ENCODE results near the gene PALD1. TPM values are rescaled to one million over a fixed set of nuclear protein-coding genes. Genes with fewer than 3 reads are reported as not detected.
"Not testable (repeated sequence)": the region's sequence is repeated elsewhere in the genome, so short reads cannot be mapped to it uniquely, and the experiment has no call there.

PALD1 gene
- total RNA-seq, 2 experiments from 2014 or later, result 0.41 to 0.48 TPM

DNA sequence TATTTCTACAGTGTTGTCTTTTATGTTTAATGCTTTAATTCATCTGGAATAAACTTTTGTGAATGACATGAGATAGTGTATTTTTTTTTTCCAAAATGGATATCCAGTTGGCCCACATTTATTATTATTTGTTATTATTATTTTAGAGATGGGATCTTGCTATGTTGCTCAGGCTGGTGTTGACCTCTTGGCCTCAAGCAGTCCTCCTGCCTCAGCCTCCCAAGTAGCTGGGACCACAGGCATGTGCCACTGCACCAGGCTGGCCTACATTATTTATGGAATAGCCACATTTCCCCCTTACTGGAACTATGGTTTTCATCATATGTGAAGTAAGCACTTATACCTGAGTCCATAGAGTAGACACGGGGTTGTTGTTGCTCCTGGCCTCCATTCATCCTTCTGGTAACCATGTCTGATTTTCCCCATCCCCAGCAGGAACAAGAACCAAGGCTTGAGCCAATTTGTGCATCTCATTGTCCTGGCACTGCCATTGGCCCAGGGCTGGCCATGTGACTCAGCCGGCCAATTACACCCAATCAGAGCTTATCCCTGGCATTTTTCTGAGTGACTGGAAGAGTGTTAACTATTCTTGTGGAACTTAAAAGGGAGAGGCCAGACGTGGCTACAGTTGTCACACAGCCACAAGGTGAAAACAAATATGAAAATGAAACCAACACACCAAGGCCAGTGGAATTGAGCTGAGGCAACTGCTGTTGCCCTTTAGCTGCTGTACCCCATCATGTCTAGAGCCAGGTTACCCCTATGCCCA lies 100.9 kb downstream of the PALD1 start:
- Mint-ChIP-seq H3K9me3 (no peaks in the 10 kb centered on the region), H3K4me3 (peak overlapping the region; percentile 24), H3K27me3 (no peaks in the 10 kb centered on the region), H3K27ac (peak overlapping the region; percentile 75), H3K4me1 (ENCODE audit: low read depth) (peaks cover 43% of the 10 kb centered on the region), H3K36me3 (no peaks in the 10 kb centered on the region)
- intact Hi-C loops (cut with micrococcal nuclease), result loop anchor here (2.0 to 10.0 kb wide), 4 partner anchors 77 to 1185 kb away; partner anchors contain the start of gene PPA1
- DNase-seq, result peak; percentile 28
- CTCF ChIA-PET, result no interaction called here
- POLR2A ChIA-PET, result interaction anchor here (0.7 to 1.6 kb wide), 3 partner anchors 77 to 253 kb away, joined by 3 to 4 read pairs (median 3); no protein-coding TSS in a partner anchor

DNA sequence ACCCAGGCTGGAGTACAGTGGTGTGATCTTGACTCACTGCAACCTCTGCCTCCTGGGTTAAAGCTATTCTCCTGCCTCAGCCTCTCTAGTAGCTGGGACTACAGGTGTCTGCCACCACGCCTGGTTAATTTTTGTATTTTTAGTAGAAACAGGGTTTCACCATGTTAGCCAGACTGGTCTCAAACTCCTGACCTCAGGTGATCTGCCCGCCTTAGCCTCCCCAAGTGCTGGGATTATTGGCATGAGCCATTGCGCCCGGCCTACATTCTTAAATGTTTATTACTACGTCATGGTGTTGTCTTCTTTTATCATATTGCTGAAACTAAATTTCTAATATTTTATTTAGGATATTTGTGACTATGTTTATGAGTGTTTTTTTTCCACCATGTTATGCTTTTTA lies 102.6 kb downstream of the PALD1 start:
- H3K4me3 Mint-ChIP-seq; POLR2A ChIA-PET; CTCF ChIA-PET; DNase-seq; H3K36me3 Mint-ChIP-seq; H3K27ac Mint-ChIP-seq; H3K27me3 Mint-ChIP-seq; H3K9me3 Mint-ChIP-seq; intact Hi-C loops (cut with micrococcal nuclease): not testable (repeated sequence)
- peaks cover 38% of the 10 kb centered on the region for H3K4me1 Mint-ChIP-seq (ENCODE audit: low read depth)

DNA sequence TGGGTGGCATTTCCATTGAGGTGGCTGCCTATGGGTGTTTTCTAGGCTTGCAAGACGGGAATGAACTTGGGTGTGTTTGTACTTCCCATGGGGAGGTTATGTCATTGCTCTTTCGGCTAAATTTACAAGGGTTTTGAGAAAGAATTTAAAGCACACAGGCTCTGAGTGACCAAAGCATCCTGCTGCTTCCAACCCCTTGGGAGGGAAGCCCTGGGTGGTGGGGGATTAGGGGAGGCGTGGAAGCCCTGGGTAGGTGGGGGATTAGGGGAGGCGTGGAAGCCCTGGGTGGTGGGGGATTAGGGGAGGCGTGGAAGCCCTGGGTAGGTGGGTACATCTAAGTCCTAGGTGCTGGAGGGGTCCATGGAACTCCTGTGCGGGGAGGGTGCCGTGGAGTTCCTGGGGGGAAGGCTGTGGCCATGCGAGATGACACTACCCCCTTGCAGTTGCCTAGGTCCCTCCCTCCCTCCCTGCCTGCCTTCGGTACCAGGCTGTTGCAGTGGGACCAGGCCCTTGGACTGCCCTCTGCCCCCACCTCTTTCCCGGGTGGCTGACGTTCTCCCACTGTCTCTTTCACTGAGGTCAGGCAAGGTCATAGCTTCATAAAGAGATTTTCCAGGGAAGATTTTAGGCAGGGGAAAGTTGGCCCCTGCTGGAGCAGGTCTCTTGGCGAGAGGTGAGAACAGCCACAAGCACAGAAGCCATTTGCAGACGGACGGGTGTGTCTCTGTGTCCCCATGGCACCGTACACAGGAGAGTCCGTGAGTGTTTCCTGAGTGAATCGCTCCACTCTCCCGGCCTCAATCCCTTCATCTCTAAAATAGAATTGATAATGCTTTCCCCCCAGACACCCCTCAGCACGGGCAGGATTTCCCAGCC lies 104.5 kb downstream of the PALD1 start:
- POLR2A ChIA-PET, result no interaction called here

DNA sequence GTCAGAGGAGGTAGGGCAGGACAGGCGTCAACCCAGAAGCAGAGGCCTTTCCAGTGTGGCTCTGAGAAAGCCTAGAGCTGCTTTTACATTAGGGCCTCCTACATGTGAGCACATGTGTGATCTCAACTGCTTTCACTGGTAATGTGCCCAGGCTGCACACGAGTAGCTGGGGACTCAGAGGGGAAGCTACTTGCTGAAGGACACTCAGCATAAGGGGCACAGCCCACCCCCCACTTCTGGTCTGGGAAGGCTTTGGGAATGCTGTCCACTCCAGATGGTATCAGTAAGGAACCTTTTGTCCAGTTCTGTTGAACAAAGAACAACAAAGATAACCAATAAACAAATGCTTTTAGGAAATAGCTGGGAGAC lies 105.1 kb downstream of the PALD1 start:
- Mint-ChIP-seq H3K27ac (no peak overlapping the region), H3K36me3 (no peaks in the 10 kb centered on the region), H3K4me3 (no peak overlapping the region), H3K4me1 (ENCODE audit: low read depth) (peaks cover 31% of the 10 kb centered on the region), H3K27me3 (peaks cover 2% of the 10 kb centered on the region), H3K9me3 (no peaks in the 10 kb centered on the region)
- CTCF ChIA-PET, result interaction anchor here (0.7 to 1.2 kb wide), 3 partner anchors 35 to 114 kb away, joined by 3 to 5 read pairs (median 3); no protein-coding TSS in a partner anchor
- intact Hi-C loops (cut with micrococcal nuclease), result no loop called here
- DNase-seq, result no peak
- POLR2A ChIA-PET, result no interaction called here

More for the DNA sequence above, 104.5 kb downstream of the PALD1 start:
- no peaks in the 10 kb centered on the region for H3K27me3 Mint-ChIP-seq
- H3K4me1 Mint-ChIP-seq (ENCODE audit: low read depth), result peaks cover 35% of the 10 kb centered on the region
- no peak overlapping the region for H3K4me3 Mint-ChIP-seq
- CTCF ChIA-PET, result interaction anchor here (1.1 to 1.2 kb wide), 2 partner anchors 36 to 74 kb away, joined by 3 to 5 read pairs; no protein-coding TSS in a partner anchor
- DNase-seq, result no peak
- intact Hi-C loops (cut with micrococcal nuclease), result no loop called here
- no peak overlapping the region for H3K27ac Mint-ChIP-seq
- H3K36me3 Mint-ChIP-seq, result no peaks in the 10 kb centered on the region
- H3K9me3 Mint-ChIP-seq, result no peaks in the 10 kb centered on the region

DNA sequence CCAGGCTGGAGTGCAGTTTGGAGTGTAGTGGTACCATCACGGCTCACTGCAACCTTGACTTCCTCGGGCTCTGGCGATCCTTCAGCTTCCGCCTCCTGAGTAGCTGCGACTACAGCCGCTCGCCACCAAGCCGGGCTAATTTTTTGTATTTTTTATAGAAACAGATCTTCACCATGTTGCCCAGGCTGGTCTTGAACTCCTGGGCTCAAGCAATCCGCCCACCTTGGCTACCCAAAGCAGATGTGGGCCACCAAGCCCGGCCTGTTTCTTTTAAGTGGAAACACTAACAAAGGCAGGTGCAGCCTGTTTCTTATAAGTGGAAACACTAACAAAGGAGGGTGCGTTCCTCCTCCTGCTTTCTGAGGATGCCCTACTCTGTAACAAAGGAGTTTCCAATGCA lies 105.8 kb downstream of the PALD1 start:
- H3K27ac Mint-ChIP-seq, result no peak overlapping the region
- no peak for DNase-seq
- no peaks in the 10 kb centered on the region for H3K36me3 Mint-ChIP-seq
- peaks cover 8% of the 10 kb centered on the region for H3K27me3 Mint-ChIP-seq
- H3K4me3 Mint-ChIP-seq, result no peak overlapping the region
- ChIA-PET POLR2A (no interaction called here), CTCF (interaction anchor here (0.7 to 1.3 kb wide), 4 partner anchors 35 to 115 kb away, joined by 3 to 5 read pairs (median 3); no protein-coding TSS in a partner anchor)
- no peaks in the 10 kb centered on the region for H3K9me3 Mint-ChIP-seq
- peaks cover 25% of the 10 kb centered on the region for H3K4me1 Mint-ChIP-seq (ENCODE audit: low read depth)
- intact Hi-C loops (cut with micrococcal nuclease), result no loop called here

DNA sequence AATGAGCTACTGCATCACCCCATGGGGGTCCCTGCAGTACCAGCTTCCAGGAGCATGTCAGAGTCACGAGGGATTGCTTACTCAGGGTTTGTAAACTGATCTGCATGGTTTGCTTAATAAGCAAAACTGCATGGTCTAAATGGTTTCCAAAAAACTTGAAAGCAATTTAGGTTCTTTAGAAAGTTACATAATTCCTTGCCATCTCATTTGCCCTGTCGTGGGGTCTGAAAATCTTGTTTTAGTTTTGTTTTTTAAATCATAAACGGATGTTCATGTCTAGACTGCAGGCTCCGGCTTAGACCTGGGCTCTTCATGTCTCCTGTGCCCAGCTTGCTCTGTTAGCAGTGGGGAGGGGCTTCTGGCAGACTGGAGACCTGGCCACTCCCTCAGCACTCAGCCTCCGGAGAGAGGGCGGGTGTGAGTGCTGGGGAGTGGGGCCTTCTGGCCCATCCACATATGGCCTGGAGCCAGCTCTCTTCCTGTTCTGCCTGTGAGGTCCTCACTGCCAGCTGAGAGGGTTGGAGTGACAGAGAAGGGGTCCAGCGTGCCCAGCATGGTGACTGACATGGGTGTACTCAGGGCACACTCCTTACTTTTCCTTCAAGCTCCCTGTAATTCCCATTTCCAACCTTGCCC lies 106.5 kb downstream of the PALD1 start:
- ChIA-PET CTCF (interaction anchor here (0.7 to 1.3 kb wide), 2 partner anchors 29 to 36 kb away, joined by 3 read pairs; no protein-coding TSS in a partner anchor), POLR2A (interaction anchor here (0.9 kb wide), 1 partner anchor 18 kb away, joined by 3 read pairs; no protein-coding TSS in a partner anchor)
- peaks cover 13% of the 10 kb centered on the region for H3K27me3 Mint-ChIP-seq
- H3K36me3 Mint-ChIP-seq, result no peaks in the 10 kb centered on the region
- no peaks in the 10 kb centered on the region for H3K9me3 Mint-ChIP-seq
- H3K27ac Mint-ChIP-seq, result no peak overlapping the region
- no peak overlapping the region for H3K4me3 Mint-ChIP-seq
- peaks cover 18% of the 10 kb centered on the region for H3K4me1 Mint-ChIP-seq (ENCODE audit: low read depth)
- intact Hi-C loops (cut with micrococcal nuclease), result no loop called here
- no peak for DNase-seq

DNA sequence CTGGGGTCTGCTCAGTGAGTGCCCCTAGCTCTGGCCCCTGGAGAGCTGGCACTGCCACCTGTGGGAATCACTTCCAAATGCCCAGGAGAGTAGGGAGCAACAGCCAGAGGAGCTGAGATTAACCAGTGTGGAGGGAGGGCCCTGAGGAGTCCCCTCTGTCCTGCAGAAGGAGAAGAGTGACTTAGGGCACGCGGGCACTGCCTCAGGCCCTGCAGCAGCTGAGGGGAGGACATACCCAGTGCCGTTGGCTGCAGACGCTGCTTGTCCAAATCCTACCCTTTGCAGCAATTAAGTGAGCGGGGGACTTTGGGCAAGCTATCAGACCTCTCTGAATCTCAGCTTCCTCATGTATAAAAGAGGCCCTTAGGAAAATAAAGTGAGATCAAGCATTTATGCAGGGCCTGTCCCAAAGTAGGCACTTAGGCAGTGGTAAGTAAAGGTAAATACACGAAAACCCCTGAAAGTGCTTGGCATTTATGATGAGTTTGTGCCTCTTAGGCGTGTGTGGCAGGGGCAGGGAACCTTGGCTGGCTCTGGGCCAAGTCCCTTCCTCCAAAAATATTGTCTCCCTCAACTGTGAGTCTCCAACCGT lies 107.1 kb downstream of the PALD1 start:
- Mint-ChIP-seq H3K27ac (no peak overlapping the region), H3K36me3 (no peaks in the 10 kb centered on the region), H3K4me1 (ENCODE audit: low read depth) (peaks cover 17% of the 10 kb centered on the region), H3K27me3 (peaks cover 16% of the 10 kb centered on the region), H3K9me3 (no peaks in the 10 kb centered on the region), H3K4me3 (no peak overlapping the region)
- DNase-seq, result no peak
- intact Hi-C loops (cut with micrococcal nuclease), result loop anchor here (2.0 kb wide), 1 partner anchor 33 kb away; no protein-coding TSS in a partner anchor
- ChIA-PET POLR2A (interaction anchor here (0.9 kb wide), 1 partner anchor 18 kb away, joined by 3 read pairs; no protein-coding TSS in a partner anchor), CTCF (interaction anchor here (0.6 to 1.3 kb wide), 3 partner anchors 14 to 37 kb away, joined by 3 read pairs; no protein-coding TSS in a partner anchor)

DNA sequence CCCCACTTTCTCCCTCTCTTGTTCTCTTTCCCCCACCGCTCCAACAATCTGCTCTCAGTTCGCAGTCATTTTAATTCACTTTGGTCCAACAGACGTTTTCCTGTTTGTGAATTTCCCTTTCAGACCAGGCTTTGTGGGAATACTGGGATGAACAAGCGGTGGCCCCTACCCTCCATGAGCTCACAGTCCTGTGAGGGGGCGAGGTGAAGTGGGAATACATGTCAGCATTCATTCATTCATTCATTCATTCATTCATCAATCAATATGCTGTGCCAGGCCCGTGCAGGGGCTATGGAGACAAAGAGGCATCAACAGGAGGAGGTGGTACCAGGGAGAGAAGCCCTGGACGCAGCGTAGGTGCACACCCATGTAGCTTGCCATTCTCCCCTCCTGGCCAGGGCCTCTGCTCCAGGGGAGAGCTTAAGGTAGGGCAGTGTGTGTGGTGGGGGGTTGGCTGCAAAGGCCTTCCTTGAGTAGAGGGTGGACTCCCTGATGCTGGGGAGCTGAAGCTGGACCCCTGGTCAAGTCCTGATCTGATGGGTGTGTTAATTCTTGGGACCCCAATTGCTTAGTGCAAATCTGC lies 107.9 kb downstream of the PALD1 start:
- ChIA-PET CTCF (interaction anchor here (0.6 to 1.2 kb wide), 2 partner anchors 15 to 172 kb away, joined by 3 read pairs; no protein-coding TSS in a partner anchor), POLR2A (interaction anchor here (0.5 kb wide), 1 partner anchor 26 kb away, joined by 4 read pairs; no protein-coding TSS in a partner anchor)
- no peak overlapping the region for H3K27ac Mint-ChIP-seq
- intact Hi-C loops (cut with micrococcal nuclease), result loop anchor here (2.0 kb wide), 1 partner anchor 32 kb away; no protein-coding TSS in a partner anchor
- no peaks in the 10 kb centered on the region for H3K9me3 Mint-ChIP-seq
- no peaks in the 10 kb centered on the region for H3K36me3 Mint-ChIP-seq
- H3K4me3 Mint-ChIP-seq, result no peak overlapping the region
- no peak for DNase-seq
- H3K4me1 Mint-ChIP-seq (ENCODE audit: low read depth), result peaks cover 17% of the 10 kb centered on the region
- peaks cover 21% of the 10 kb centered on the region for H3K27me3 Mint-ChIP-seq

DNA sequence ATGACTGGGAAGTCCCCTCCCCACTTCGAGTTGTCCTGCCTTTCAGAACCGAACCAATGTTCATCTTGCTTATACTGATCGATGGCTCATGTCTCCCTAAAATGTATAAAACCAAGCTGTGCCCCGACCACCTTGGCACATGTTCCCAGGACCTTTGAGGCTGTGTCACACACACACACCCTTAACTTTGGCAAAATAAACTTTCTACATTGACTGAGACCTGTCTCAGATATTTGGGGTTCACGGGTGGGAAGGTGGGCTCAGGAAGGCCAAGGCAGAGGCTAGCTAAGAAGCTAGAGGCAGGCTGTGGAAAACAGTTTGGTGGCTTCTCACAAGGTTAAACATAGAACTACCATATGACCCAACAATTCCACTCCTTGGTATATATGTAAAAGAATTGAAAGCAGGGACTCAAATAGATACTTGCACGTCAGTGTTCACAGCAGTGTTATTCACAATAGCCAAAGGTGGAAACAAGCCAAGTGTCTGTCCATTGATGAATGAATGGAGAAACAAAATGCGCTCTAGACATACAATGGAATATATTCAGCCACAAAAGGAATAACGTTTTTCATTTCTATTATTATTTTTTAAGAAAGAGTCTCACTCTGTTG lies 108.6 kb downstream of the PALD1 start:
- Mint-ChIP-seq H3K4me1 (ENCODE audit: low read depth) (peaks cover 17% of the 10 kb centered on the region), H3K27me3 (peaks cover 21% of the 10 kb centered on the region), H3K4me3 (no peak overlapping the region), H3K27ac (peak overlapping the region; percentile 50), H3K9me3 (no peaks in the 10 kb centered on the region), H3K36me3 (no peaks in the 10 kb centered on the region)
- ChIA-PET CTCF (interaction anchor here (0.9 to 1.2 kb wide), 2 partner anchors 28 to 171 kb away, joined by 3 read pairs; no protein-coding TSS in a partner anchor), POLR2A (no interaction called here)
- peak; percentile 20 for DNase-seq
- intact Hi-C loops (cut with micrococcal nuclease), result loop anchor here (1.0 to 2.0 kb wide), 2 partner anchors 9 to 32 kb away; no protein-coding TSS in a partner anchor

DNA sequence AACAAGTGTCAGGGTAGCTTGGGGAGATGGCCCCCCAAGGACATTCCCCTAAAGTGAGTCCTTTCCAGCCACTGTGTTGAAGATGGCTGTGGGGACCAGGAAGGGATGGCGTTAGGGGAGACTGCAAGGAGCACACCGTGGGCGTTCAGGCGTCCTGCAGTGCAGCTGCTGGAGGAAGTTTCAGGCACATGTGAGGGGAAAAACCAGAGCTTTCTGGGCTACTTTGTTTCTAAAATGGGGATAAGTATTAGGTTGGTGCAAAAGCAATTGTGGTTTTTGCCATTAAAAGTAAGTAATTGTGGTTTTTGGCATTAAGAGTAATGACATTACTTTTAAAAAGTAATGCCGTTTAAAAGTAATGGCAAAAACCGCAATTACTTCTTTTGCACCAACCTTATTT lies 109.7 kb downstream of the PALD1 start:
- peaks cover 17% of the 10 kb centered on the region for H3K4me1 Mint-ChIP-seq (ENCODE audit: low read depth)
- intact Hi-C loops (cut with micrococcal nuclease), result no loop called here
- H3K4me3 Mint-ChIP-seq, result no peak overlapping the region
- H3K27me3 Mint-ChIP-seq, result peaks cover 25% of the 10 kb centered on the region
- POLR2A ChIA-PET, result no interaction called here
- CTCF ChIA-PET, result interaction anchor here (0.9 to 1.3 kb wide), 2 partner anchors 32 to 39 kb away, joined by 3 read pairs; no protein-coding TSS in a partner anchor
- no peaks in the 10 kb centered on the region for H3K9me3 Mint-ChIP-seq
- no peak overlapping the region for H3K27ac Mint-ChIP-seq
- no peaks in the 10 kb centered on the region for H3K36me3 Mint-ChIP-seq
- DNase-seq, result no peak
